ENCODE measurements around the gene KCNA1.

DNA sequence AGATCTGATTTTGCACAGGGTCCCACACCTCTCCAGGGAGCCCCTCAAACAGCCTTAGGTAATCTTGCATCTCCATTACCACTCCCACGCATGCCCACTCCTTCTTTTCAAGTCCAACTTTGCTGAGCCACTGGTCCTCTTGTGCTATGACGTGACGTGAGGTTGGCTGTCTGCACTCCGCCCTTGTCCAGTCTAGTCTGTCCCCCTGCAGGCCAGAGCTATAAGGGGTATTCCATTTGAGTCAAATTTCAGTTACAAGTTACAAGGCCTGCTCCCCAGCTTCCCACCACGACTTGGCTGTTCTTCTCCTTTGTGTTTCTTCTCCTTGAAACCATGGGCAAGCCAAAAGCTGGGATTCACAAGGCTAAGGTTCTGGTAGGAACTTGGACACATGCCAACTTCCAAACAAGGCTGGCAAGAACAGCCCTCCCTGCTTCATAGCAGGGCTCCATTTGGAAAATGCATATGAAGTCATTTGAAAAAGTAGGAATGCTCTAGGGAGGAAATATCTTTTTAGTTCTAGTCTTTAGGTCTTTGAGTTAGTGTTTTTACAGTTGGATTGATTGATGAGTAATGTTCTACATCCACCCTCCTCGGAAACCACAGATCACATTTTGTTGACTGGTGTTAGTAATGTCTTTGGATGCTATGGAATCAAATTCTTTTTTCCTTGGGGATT lies 49.1 kb downstream of the KCNA1 start:
- TF ChIP-seq, protein P1, sequence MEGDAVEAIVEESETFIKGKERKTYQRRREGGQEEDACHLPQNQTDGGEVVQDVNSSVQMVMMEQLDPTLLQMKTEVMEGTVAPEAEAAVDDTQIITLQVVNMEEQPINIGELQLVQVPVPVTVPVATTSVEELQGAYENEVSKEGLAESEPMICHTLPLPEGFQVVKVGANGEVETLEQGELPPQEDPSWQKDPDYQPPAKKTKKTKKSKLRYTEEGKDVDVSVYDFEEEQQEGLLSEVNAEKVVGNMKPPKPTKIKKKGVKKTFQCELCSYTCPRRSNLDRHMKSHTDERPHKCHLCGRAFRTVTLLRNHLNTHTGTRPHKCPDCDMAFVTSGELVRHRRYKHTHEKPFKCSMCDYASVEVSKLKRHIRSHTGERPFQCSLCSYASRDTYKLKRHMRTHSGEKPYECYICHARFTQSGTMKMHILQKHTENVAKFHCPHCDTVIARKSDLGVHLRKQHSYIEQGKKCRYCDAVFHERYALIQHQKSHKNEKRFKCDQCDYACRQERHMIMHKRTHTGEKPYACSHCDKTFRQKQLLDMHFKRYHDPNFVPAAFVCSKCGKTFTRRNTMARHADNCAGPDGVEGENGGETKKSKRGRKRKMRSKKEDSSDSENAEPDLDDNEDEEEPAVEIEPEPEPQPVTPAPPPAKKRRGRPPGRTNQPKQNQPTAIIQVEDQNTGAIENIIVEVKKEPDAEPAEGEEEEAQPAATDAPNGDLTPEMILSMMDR (optimal IDR thresholded peaks at IDR 0.05 in 1 of 3, IDR thresholded peaks at IDR 0.05 in 1 of 3, conservative IDR thresholded peaks at IDR 0.05 in 1 of 3; ENCODE audit: extremely low read depth in 1 of 3, insufficient read depth in 2 of 3, low read length in 3 of 3): no peak
- TF ChIP-seq EZH2 (IDR thresholded peaks at IDR 0.05; ENCODE audit: low read length): no peak
